ENCODE results near the gene OR6C2. TPM values are rescaled to one million over a fixed set of nuclear protein-coding genes. Genes with fewer than 3 reads are reported as not detected.
"Not testable (repeated sequence)": the region's sequence is repeated elsewhere in the genome, so short reads cannot be mapped to it uniquely, and the experiment has no call there.

The OR6C2 gene
- total RNA-seq, 1 experiment from 2014 or later: not detected

DNA sequence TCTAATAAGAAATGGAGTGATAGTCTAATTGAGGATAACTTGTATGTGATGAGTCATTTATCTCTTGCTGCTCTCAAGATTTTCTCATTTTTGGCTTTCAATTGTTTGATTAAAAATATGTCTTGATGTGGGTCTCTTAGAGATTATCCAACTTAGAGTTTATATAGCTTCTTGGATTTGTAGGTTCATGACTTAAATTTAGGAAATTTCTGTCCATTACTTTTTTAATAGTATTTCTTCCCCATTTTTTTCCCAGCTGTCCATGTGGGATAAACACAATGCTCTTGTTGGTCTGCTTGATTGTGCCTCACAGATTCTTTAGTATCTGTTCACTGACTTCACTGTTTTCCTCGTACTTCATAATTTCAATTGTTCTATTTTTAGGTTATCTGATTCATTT is 36.0 kb upstream of the OR6C2 start:
- Histone ChIP-seq H3K9me3 (ENCODE audit: control insufficient read depth, low read depth, low read length) (no peaks in the 10 kb centered on the region), H4K20me1 (ENCODE audit: control insufficient read depth, insufficient read depth, insufficient read length) (no peaks in the 10 kb centered on the region), H3T11ph (ENCODE audit: low read length) (no peak overlapping the region), H3K4me2 (ENCODE audit: insufficient read depth, insufficient read length, low read length) (no peak overlapping the region), H3K79me2 (ENCODE audit: insufficient read depth, low read length) (no peaks in the 10 kb centered on the region), H3K79me1 (ENCODE audit: insufficient read depth, low read depth, low read length, poor library complexity, severe bottlenecking) (no peaks in the 10 kb centered on the region), H2BK5ac (ENCODE audit: insufficient read length, low read length) (no peak overlapping the region), H3K27me3 (ENCODE audit: insufficient read depth, low read length) (no peaks in the 10 kb centered on the region), H2BK20ac (ENCODE audit: low read depth, low read length, poor library complexity, severe bottlenecking) (no peak overlapping the region), H3K23me2 (ENCODE audit: insufficient read length, low read depth, low read length, poor library complexity, severe bottlenecking) (no peaks in the 10 kb centered on the region), H3K27ac (ENCODE audit: insufficient read length, low read depth, low read length) (no peak overlapping the region), H3K14ac (ENCODE audit: insufficient read depth, low read length) (no peak overlapping the region), H4K8ac (replicated peaks; ENCODE audit: insufficient read length, low read depth, low read length) (no peak overlapping the region), H2AFZ (ENCODE audit: low read length) (no peak overlapping the region), H3K4ac (ENCODE audit: low read depth, low read length) (no peak overlapping the region), H3K9ac (ENCODE audit: extremely low read depth, insufficient read length, low read length) (no peak overlapping the region), H2BK12ac (ENCODE audit: insufficient read length, low read depth, low read length) (no peak overlapping the region), H2BK15ac (ENCODE audit: low read depth, low read length) (no peak overlapping the region), H2AK5ac (ENCODE audit: insufficient read length, low read length) (no peak overlapping the region), H4K91ac (ENCODE audit: insufficient read length, low read depth, low read length) (no peak overlapping the region), H3K56ac (ENCODE audit: insufficient read length, low read depth, low read length) (no peak overlapping the region), H2BK120ac (ENCODE audit: low read depth, low read length, poor library complexity, severe bottlenecking) (no peak overlapping the region), H3K18ac (ENCODE audit: insufficient read length, low read depth, low read length) (no peak overlapping the region), H3K4me1 (ENCODE audit: insufficient read depth, low read length) (no peaks in the 10 kb centered on the region), H3K23ac (ENCODE audit: insufficient read length, low read depth, low read length) (no peak overlapping the region), H4K5ac (ENCODE audit: insufficient read length, low read depth, low read length) (no peak overlapping the region)
- no peaks in the 10 kb centered on the region for H3K4me1 Mint-ChIP-seq
- no peaks in the 10 kb centered on the region for H3K27me3 Mint-ChIP-seq (ENCODE audit: low read depth)
- H3K36me3 Mint-ChIP-seq (ENCODE audit: insufficient read depth in 1 of 3, low read depth in 3 of 3): 0 out of 7 replicates have a peak, but pooled peaks cover 0 to 9% (median 0%) of the 10 kb centered on the region in 3 experiments
- H3K9me3 Mint-ChIP-seq: peaks cover 6 to 11% of the 10 kb centered on the region in 2 experiments; a peak in 4 of 5 replicates
- WGBS (ENCODE audit: extremely low coverage, insufficient read length, low lambda C conversion rate): no CpG with 5 or more reads among the region's 1 CpG
- no peak overlapping the region for H3K27ac Mint-ChIP-seq
- TF ChIP-seq, protein P1, sequence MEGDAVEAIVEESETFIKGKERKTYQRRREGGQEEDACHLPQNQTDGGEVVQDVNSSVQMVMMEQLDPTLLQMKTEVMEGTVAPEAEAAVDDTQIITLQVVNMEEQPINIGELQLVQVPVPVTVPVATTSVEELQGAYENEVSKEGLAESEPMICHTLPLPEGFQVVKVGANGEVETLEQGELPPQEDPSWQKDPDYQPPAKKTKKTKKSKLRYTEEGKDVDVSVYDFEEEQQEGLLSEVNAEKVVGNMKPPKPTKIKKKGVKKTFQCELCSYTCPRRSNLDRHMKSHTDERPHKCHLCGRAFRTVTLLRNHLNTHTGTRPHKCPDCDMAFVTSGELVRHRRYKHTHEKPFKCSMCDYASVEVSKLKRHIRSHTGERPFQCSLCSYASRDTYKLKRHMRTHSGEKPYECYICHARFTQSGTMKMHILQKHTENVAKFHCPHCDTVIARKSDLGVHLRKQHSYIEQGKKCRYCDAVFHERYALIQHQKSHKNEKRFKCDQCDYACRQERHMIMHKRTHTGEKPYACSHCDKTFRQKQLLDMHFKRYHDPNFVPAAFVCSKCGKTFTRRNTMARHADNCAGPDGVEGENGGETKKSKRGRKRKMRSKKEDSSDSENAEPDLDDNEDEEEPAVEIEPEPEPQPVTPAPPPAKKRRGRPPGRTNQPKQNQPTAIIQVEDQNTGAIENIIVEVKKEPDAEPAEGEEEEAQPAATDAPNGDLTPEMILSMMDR (conservative IDR thresholded peaks at IDR 0.05): no peak
- DNase-seq: no peak
- H3K4me3 Mint-ChIP-seq: no peak overlapping the region

DNA sequence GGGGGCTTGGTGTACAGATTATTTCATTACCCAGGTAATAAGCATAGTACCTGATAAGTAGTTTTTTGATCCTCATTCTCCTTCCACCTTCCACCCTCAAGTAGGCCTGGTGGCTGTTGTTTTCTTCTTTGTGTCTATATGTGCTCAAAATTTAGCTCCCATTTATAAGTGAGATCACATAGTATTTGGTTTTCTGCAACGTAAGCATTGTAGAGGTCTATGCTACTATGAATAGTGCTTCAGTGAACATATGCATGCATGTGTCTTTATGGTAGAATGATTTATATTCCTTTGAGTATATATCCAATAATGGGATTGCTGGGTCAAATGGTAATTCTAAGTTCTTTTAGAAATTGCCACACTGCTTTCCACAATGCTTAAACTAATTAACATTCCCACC is 34.7 kb upstream of the OR6C2 start:
- H3K4me2 ChIP-seq (ENCODE audit: insufficient read depth, insufficient read length, low read length); H3K36me3 Mint-ChIP-seq (ENCODE audit: insufficient read depth in 1 of 3, low read depth in 3 of 3); H3K23me2 ChIP-seq (ENCODE audit: insufficient read length, low read depth, low read length, poor library complexity, severe bottlenecking); H3K4ac ChIP-seq (ENCODE audit: low read depth, low read length); H3K27ac ChIP-seq (ENCODE audit: insufficient read length, low read depth, low read length); H3K79me2 ChIP-seq (ENCODE audit: insufficient read depth, low read length); H2BK20ac ChIP-seq (ENCODE audit: low read depth, low read length, poor library complexity, severe bottlenecking); H3T11ph ChIP-seq (ENCODE audit: low read length); H3K9ac ChIP-seq (ENCODE audit: extremely low read depth, insufficient read length, low read length); H3K14ac ChIP-seq (ENCODE audit: insufficient read depth, low read length); H2BK120ac ChIP-seq (ENCODE audit: low read depth, low read length, poor library complexity, severe bottlenecking); H2BK15ac ChIP-seq (ENCODE audit: low read depth, low read length); H4K5ac ChIP-seq (ENCODE audit: insufficient read length, low read depth, low read length); DNase-seq; H2BK5ac ChIP-seq (ENCODE audit: insufficient read length, low read length); H3K4me3 Mint-ChIP-seq; H4K20me1 ChIP-seq (ENCODE audit: control insufficient read depth, insufficient read depth, insufficient read length); H4K91ac ChIP-seq (ENCODE audit: insufficient read length, low read depth, low read length); H3K79me1 ChIP-seq (ENCODE audit: insufficient read depth, low read depth, low read length, poor library complexity, severe bottlenecking); H3K18ac ChIP-seq (ENCODE audit: insufficient read length, low read depth, low read length); H2AFZ ChIP-seq (ENCODE audit: low read length); H3K27ac Mint-ChIP-seq; H3K56ac ChIP-seq (ENCODE audit: insufficient read length, low read depth, low read length); H3K27me3 ChIP-seq (ENCODE audit: insufficient read depth, low read length); H2BK12ac ChIP-seq (ENCODE audit: insufficient read length, low read depth, low read length); H3K27me3 Mint-ChIP-seq (ENCODE audit: low read depth); H3K9me3 ChIP-seq (ENCODE audit: control insufficient read depth, low read depth, low read length); H3K4me1 ChIP-seq (ENCODE audit: insufficient read depth, low read length); H3K4me1 Mint-ChIP-seq; H2AK5ac ChIP-seq (ENCODE audit: insufficient read length, low read length); H4K8ac ChIP-seq (replicated peaks; ENCODE audit: insufficient read length, low read depth, low read length); H3K23ac ChIP-seq (ENCODE audit: insufficient read length, low read depth, low read length): not testable (repeated sequence)
- peaks cover 6 to 11% of the 10 kb centered on the region in 2 experiments; a peak in 4 of 5 replicates for H3K9me3 Mint-ChIP-seq
- no CpG with 5 or more reads among the region's 1 CpG for WGBS (ENCODE audit: extremely low coverage, insufficient read length, low lambda C conversion rate)
